GM21423 (cell line): Measurements from ENCODE around the gene NBL1.

Experiments
- ATAC-seq: cut with Tn5 transposase; IDR thresholded peaks from one replicate; pipeline ENCODE4 v1.9.1; 2021; ENCODE audit warnings: mild to moderate bottlenecking, moderate library complexity; ENCODE audit not compliant: unreplicated experiment

The NBL1 gene

DNA sequence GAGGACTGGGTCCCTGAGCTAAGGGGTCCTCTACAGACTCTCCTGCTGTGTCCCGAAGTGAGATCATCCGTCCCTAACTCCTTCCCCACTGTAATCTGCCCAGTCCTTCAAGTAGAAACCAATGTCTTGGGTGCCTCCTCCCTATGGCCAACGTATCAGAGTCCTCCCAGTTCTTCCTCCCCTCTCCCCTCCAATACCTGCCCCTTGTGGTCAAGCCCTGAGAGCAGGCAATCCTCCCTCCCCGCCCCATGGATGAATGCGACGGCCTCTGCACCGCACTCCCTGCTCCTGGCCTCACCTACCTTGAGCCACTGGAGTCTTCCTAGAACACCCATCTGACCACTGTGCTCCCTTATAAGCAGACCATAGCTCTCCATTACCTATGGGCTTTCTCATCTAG, 51.7 kb downstream of the NBL1 start:
- no peak for ATAC-seq

DNA sequence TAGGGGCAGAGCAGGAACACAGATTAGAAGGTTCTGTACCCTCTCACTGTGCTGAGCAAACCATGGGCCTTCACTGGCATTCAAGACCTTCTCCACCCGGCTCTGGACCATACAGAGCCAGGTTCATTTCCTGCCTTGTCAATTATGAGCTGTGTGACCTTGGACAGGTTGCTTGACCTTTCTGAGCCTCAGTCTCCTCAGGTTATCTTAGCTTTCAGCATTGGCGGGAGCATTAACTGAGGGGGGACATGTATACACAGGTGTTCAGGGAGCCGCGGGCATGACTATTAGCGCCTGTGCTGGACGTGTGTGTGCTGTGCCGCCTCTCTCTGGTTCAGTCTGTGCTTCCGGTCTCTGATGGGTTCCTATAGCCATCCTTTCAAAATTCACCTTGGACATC, 52.7 kb downstream of the NBL1 start:
- no peak for ATAC-seq

DNA sequence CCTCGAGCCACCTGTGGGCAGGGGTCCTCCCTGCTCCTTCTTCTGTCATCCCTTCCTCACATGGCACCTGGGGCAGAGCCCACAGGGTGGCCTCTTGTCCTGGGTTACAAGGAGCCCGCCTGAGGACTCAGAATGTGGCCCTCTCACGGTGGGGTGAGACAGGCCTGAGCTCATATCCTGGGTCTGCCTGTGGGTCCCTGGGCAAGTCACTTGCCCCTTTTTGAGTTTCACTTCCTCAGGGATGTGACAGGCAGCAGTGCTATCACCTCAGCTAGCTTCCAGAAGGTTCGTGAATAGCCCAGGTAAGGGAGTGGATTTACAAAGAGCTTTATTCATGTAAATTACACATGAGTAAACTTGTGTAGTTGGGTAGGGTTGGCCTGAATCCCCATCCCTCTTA, 54.1 kb downstream of the NBL1 start:
- peak; percentile 49 for ATAC-seq

DNA sequence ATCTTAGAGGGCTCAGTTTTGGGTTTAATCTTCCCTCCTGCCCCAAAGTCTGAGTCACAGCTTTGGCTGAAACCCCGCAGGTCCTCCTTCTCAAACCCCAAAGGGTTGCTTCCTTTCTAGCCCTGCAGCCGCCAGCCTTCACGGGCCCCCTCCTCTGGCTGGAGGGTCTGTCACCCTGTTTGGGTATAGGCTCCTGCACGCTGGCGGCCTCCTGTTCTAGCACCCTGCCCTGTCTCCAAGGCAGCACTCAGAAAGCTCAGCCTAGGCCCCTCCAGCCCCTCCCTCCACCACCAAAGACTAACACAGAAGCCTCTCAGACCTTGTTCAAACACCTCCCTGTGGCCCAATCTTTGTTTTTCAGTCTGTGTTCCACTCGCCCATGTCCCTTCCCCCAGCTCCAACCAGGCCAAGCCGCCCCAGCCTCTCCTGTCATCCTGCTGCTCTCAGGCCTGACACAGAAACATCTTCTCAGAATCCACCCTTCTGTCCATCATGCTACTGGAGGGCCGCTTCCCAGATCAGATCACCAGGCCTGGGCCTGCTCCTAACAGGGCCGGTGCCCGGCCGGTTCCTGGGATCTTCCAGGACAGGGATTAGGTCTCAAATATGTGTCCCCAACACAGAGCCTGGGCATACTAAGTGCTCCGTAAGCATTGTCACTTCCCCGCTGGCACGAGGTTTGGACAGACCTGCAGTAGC, 56.1 kb downstream of the NBL1 start:
- no peak for ATAC-seq

DNA sequence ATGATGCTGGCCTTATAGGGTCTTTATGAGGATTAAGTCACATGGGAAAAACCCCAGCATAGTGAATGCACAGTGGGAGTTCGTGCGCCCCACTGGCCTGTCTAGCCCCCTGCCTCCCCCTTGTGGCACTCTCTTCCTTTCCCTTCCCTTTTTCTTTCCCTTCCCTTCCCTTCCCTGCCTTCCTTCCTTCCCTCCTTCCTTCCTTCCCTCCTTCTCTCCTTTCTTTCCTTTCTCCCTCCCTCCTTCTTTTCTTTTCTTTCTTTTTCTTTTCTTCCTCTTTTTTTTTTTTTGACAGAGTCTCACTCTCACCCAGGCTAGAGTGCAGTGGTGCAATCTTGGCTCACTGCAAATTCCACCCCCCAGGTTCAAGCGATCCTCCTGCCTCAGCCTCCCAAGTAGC, 59.2 kb downstream of the NBL1 start:
- ATAC-seq = no peak

DNA sequence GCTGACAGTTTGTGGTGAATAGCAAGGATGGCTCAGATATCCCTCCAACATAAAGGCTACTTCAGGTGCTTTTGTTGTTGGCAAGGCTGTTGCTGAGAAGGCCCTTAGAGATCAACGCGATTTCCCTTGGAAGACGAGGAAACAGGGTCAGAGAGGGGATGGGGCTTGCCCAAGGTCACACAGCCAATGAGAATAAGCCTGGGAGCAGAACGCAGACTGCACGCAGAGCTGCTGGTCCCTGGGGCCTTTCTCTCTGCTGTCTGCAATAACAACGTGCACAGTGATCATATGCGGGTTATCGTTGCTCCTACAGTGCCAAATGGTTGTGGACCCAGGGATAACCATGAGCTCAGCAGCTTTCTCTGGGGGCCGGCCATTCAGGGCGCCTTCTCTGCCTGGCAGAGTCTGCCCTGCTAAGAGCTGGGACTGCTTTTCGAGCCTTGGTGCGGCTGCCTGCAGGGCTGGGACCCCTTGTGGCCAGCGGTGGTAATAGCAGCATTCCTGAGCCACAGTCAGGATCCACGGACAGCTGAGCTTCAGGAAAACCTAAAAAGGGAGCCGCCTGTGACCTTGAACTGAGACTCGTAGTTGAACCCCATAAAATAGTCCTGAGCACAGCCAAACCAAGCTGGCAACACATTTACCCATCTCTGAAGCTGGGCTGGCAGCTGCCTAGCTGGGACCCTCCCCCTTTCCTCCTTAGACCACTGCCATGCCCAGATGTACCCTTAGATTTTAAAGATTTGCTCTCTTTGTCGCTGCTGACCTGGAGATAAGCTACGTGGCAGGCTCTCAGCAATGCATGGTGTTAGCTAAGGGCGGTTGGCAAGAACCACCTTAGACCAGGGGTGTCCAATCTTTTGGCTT, 60.4 kb downstream of the NBL1 start:
- no peak for ATAC-seq

DNA sequence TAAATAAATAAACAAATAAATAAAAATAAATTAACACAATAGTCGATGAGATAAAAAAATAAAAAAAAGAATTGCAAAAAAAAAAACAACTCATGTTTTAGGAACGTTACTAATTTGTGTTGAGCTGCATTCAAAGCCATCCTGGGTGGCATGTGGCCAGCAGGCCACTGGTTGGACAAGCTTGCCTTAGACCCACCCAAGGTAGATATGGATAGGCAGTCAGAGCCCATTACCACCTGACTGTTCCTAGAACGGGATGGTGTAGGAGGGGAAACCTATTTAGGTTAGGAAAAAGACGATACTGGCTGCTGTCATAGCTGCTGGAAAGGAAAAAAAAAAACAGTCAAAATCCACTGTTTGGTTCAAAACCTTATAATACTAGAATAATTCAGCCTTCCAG, 61.4 kb downstream of the NBL1 start:
- no peak for ATAC-seq

DNA sequence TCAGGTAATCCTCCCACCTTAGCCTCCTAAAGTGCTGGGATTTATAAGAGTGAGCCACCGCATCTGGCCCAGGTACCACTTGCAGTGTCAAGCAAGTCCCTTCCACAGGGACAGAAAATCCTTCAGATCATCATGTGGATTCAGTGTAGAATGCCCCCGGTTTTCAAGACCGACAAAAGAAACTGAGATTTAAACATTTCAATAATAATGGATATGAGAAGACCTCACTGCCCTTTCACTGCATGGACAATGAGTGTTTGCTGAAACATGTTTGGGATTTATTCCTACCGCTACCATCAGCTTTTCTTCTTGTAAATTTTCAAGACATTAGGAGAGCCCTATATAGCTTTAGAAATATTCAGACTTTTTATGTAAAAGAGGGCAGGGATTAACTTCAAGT, 62.0 kb downstream of the NBL1 start:
- ATAC-seq = no peak
